ENCODE measurements around the gene TAF13. TPM values are rescaled to one million over a fixed set of nuclear protein-coding genes. Genes with fewer than 3 reads are reported as not detected.

The TAF13 gene
- total RNA-seq, 1 experiment from 2014 or later, result 27.3 TPM

GRCh38 chr1:109084563-109085517, 9.0 kb upstream of the TAF13 start:
- Histone ChIP-seq H3K4me2 (ENCODE audit: low read length) (no peak overlapping the region), H3K9me2 (ENCODE audit: insufficient read depth) (no peaks in the 10 kb centered on the region), H3K4me3 (replicated peaks in 1 of 2; ENCODE audit: low read depth in 1 of 2, low read length in 2 of 2) (no peak overlapping the region), H3K9me3 (ENCODE audit: control insufficient read depth in 1 of 2, insufficient read depth in 1 of 2, low read depth in 1 of 2, low read length in 2 of 2) (no peaks in the 10 kb centered on the region), H3K27ac (ENCODE audit: low read depth, low read length) (no peak overlapping the region), H3K36me3 (ENCODE audit: control insufficient read depth in 1 of 2, insufficient read depth in 2 of 2, low read length in 2 of 2) (no peaks in the 10 kb centered on the region), H2AFZ (ENCODE audit: low read depth, low read length, poor library complexity, severe bottlenecking) (no peak overlapping the region), H3K27me3 (ENCODE audit: insufficient read depth, low read length) (no peaks in the 10 kb centered on the region), H3K9ac (ENCODE audit: low read length) (no peak overlapping the region), H3K4me1 (ENCODE audit: control insufficient read depth in 1 of 2, insufficient read depth in 2 of 2, low read length in 2 of 2) (peaks cover 9 to 16% of the 10 kb centered on the region in 2 experiments), H4K20me1 (ENCODE audit: insufficient read depth) (no peaks in the 10 kb centered on the region), H3K79me2 (ENCODE audit: insufficient read depth, low read length) (no peaks in the 10 kb centered on the region)
- intact Hi-C loops (cut with micrococcal nuclease), result no loop called here
- ChIA-PET RAD21 (ENCODE audit: low non-redundant PET in 1 of 2, low total read pairs in 2 of 2, uncharacterized antibody in 2 of 2, unreplicated experiment in 2 of 2) (no interaction called here), POLR2A (interaction anchor here (0.9 to 2.6 kb wide), 3 partner anchors 9 to 15 kb away, joined by 3 to 10 read pairs (median 5); partner anchors contain the start of gene TAF13), CTCF (interaction anchor here (0.6 to 0.7 kb wide), 2 partner anchors 15 to 1303 kb away, joined by 3 to 4 read pairs; no protein-coding TSS in a partner anchor)
- no TSS peak for BruUV-seq (replicated peaks)
- TF ChIP-seq CTCF (IDR thresholded peaks at IDR 0.05 in 2 of 3, conservative IDR thresholded peaks at IDR 0.05 in 1 of 3; ENCODE audit: borderline replicate concordance in 1 of 3, insufficient read depth in 1 of 3, low read depth in 2 of 3, low read length in 2 of 3) (no peak), POLR2A (IDR thresholded peaks at IDR 0.05; ENCODE audit: borderline replicate concordance, extremely low read depth, insufficient read depth, insufficient read length) (no peak), TCF7L2 (IDR thresholded peaks at IDR 0.05; ENCODE audit: borderline replicate concordance, extremely low read depth, insufficient read depth, insufficient read length) (no peak), FOSL1 (IDR thresholded peaks at IDR 0.05; ENCODE audit: low read depth) (no peak), EGR1 (IDR thresholded peaks at IDR 0.05; ENCODE audit: low read depth) (no peak), POLR2AphosphoS5 (IDR thresholded peaks at IDR 0.05; ENCODE audit: low read depth, low read length) (no peak), SP1 (IDR thresholded peaks at IDR 0.05; ENCODE audit: low read depth) (no peak), YY1 (IDR thresholded peaks at IDR 0.05; ENCODE audit: extremely low read depth, insufficient replicate concordance, low read depth, low read length) (no peak), CEBPB (IDR thresholded peaks at IDR 0.05; ENCODE audit: low read depth) (no peak), ZNF274 (IDR thresholded peaks at IDR 0.05; ENCODE audit: low read depth, low read length) (no peak), SIN3A (IDR thresholded peaks at IDR 0.05; ENCODE audit: low read depth) (no peak), JUND (IDR thresholded peaks at IDR 0.05) (no peak), ELF1 (IDR thresholded peaks at IDR 0.05; ENCODE audit: borderline replicate concordance, low read depth) (no peak), MAX (IDR thresholded peaks at IDR 0.05) (no peak), REST (IDR thresholded peaks at IDR 0.05; ENCODE audit: low read depth) (no peak), RAD21 (IDR thresholded peaks at IDR 0.05; ENCODE audit: low read depth) (no peak), SRF (IDR thresholded peaks at IDR 0.05; ENCODE audit: low read depth) (no peak), ZBTB33 (IDR thresholded peaks at IDR 0.05; ENCODE audit: extremely low read depth, insufficient replicate concordance, low read length) (no peak)
- ATAC-seq (no peak), DNase-seq (ENCODE audit: low read depth, low spot score) (no peak)
